Stimulated activated memory B cell treated with anti-CD40 and anti-IgM and Interleukin-4, amounts not matched to agents 10 μg/mL and 1 μg/mL and 100 μg/mL, for 72 hours (primary cell): ENCODE results near the gene RASSF8.

ENCODE experiments used
- ATAC-seq: fragments of 150-1000 bp; cut with Tn5 transposase; 2 replicates; pipeline ENCODE4 v1.10.0; 2021
- H3K27ac Mint-ChIP-seq: one replicate; pipeline ENCODE4 v1.8.0; 2022; ENCODE audit warnings: mild to moderate bottlenecking, mixed read lengths
- H3K27me3 Mint-ChIP-seq: one replicate; pipeline ENCODE4 v1.8.0; 2022; ENCODE audit warnings: mixed read lengths
- H3K36me3 Mint-ChIP-seq: one replicate; pipeline ENCODE4 v1.8.0; 2022; ENCODE audit warnings: mixed read lengths
- H3K4me1 Mint-ChIP-seq: one replicate; pipeline ENCODE4 v1.8.0; 2022; ENCODE audit warnings: mixed read lengths
- H3K4me3 Mint-ChIP-seq: one replicate; pipeline ENCODE4 v1.8.0; 2022; ENCODE audit warnings: mild to moderate bottlenecking, moderate library complexity, mixed read lengths
- H3K9me3 Mint-ChIP-seq: one replicate; pipeline ENCODE4 v1.8.0; 2022; ENCODE audit warnings: mixed read lengths

RASSF8 gene

GRCh38 chr12:26077915-26078702 is 119.6 kb downstream of the RASSF8 start:
- Mint-ChIP-seq H3K36me3 (peaks cover 9% of the 10 kb centered on the region), H3K4me1 (no peaks in the 10 kb centered on the region)
- ATAC-seq, result no peak

GRCh38 chr12:26080911-26081310 is 122.4 kb downstream of the RASSF8 start:
- no peak overlapping the region for H3K27ac Mint-ChIP-seq
- H3K9me3 Mint-ChIP-seq, result peaks cover 12% of the 10 kb centered on the region
- no peak for ATAC-seq
- H3K27me3 Mint-ChIP-seq, result no peaks in the 10 kb centered on the region
- H3K4me1 Mint-ChIP-seq, result no peaks in the 10 kb centered on the region
- H3K36me3 Mint-ChIP-seq, result peaks cover 15% of the 10 kb centered on the region
- H3K4me3 Mint-ChIP-seq, result no peak overlapping the region

More at GRCh38 chr12:26077915-26078702, 119.6 kb downstream of the RASSF8 start:
- H3K4me3 Mint-ChIP-seq, result no peak overlapping the region
- H3K27me3 Mint-ChIP-seq, result no peaks in the 10 kb centered on the region
- no peak overlapping the region for H3K27ac Mint-ChIP-seq
- peaks cover 9% of the 10 kb centered on the region for H3K9me3 Mint-ChIP-seq

- no peak for ATAC-seq
- H3K27ac Mint-ChIP-seq, result no peak overlapping the region
- peaks cover 6% of the 10 kb centered on the region for H3K9me3 Mint-ChIP-seq
Measured at GRCh38 chr12:26086936-26087335, 128.5 kb downstream of the RASSF8 start.

GRCh38 chr12:26088998-26089397 is 130.5 kb downstream of the RASSF8 start:
- peaks cover 5% of the 10 kb centered on the region for H3K36me3 Mint-ChIP-seq
- H3K27me3 Mint-ChIP-seq, result no peaks in the 10 kb centered on the region
- no peak overlapping the region for H3K27ac Mint-ChIP-seq
- ATAC-seq, result peak; percentile 95
- peaks cover 3% of the 10 kb centered on the region for H3K9me3 Mint-ChIP-seq
- peaks cover 9% of the 10 kb centered on the region for H3K4me1 Mint-ChIP-seq
- no peak overlapping the region for H3K4me3 Mint-ChIP-seq

More at GRCh38 chr12:26086936-26087335, 128.5 kb downstream of the RASSF8 start:
- Mint-ChIP-seq H3K4me3 (no peak overlapping the region), H3K27me3 (no peaks in the 10 kb centered on the region), H3K36me3 (peaks cover 15% of the 10 kb centered on the region), H3K4me1 (peaks cover 9% of the 10 kb centered on the region)

- no peak for ATAC-seq
- Mint-ChIP-seq H3K27ac (no peak overlapping the region), H3K27me3 (no peaks in the 10 kb centered on the region)
Measured at GRCh38 chr12:26090836-26091510, 132.5 kb downstream of the RASSF8 start.

GRCh38 chr12:26091822-26092221 is 133.3 kb downstream of the RASSF8 start:
- peaks cover 9% of the 10 kb centered on the region for H3K4me1 Mint-ChIP-seq
- no peak for ATAC-seq
- H3K9me3 Mint-ChIP-seq, result no peaks in the 10 kb centered on the region
- H3K36me3 Mint-ChIP-seq, result no peaks in the 10 kb centered on the region
- no peaks in the 10 kb centered on the region for H3K27me3 Mint-ChIP-seq
- no peak overlapping the region for H3K4me3 Mint-ChIP-seq
- H3K27ac Mint-ChIP-seq, result no peak overlapping the region

More at GRCh38 chr12:26090836-26091510, 132.5 kb downstream of the RASSF8 start:
- peaks cover 9% of the 10 kb centered on the region for H3K4me1 Mint-ChIP-seq
- H3K9me3 Mint-ChIP-seq, result no peaks in the 10 kb centered on the region
- H3K4me3 Mint-ChIP-seq, result no peak overlapping the region
- H3K36me3 Mint-ChIP-seq, result no peaks in the 10 kb centered on the region

- no peak overlapping the region for H3K27ac Mint-ChIP-seq
- peaks cover 9% of the 10 kb centered on the region for H3K4me1 Mint-ChIP-seq
- ATAC-seq, result no peak
- no peaks in the 10 kb centered on the region for H3K36me3 Mint-ChIP-seq
- no peaks in the 10 kb centered on the region for H3K9me3 Mint-ChIP-seq
- H3K4me3 Mint-ChIP-seq, result no peak overlapping the region
- no peaks in the 10 kb centered on the region for H3K27me3 Mint-ChIP-seq
Measured at GRCh38 chr12:26092346-26093105, 134.0 kb downstream of the RASSF8 start.

GRCh38 chr12:26095186-26095585 is 136.7 kb downstream of the RASSF8 start:
- no peaks in the 10 kb centered on the region for H3K27me3 Mint-ChIP-seq
- no peaks in the 10 kb centered on the region for H3K9me3 Mint-ChIP-seq
- no peak overlapping the region for H3K4me3 Mint-ChIP-seq
- no peaks in the 10 kb centered on the region for H3K36me3 Mint-ChIP-seq
- no peak for ATAC-seq
- no peaks in the 10 kb centered on the region for H3K4me1 Mint-ChIP-seq
- no peak overlapping the region for H3K27ac Mint-ChIP-seq

- no peak for ATAC-seq
- H3K4me1 Mint-ChIP-seq, result no peaks in the 10 kb centered on the region
- no peaks in the 10 kb centered on the region for H3K36me3 Mint-ChIP-seq
- H3K4me3 Mint-ChIP-seq, result no peak overlapping the region
- H3K27ac Mint-ChIP-seq, result no peak overlapping the region
- no peaks in the 10 kb centered on the region for H3K27me3 Mint-ChIP-seq
- H3K9me3 Mint-ChIP-seq, result no peaks in the 10 kb centered on the region
Measured at GRCh38 chr12:26096036-26096435, 137.6 kb downstream of the RASSF8 start.

- Mint-ChIP-seq H3K27me3 (no peaks in the 10 kb centered on the region), H3K4me3 (no peak overlapping the region), H3K36me3 (no peaks in the 10 kb centered on the region), H3K27ac (no peak overlapping the region), H3K4me1 (no peaks in the 10 kb centered on the region), H3K9me3 (no peaks in the 10 kb centered on the region)
- peak; percentile 78 for ATAC-seq
Measured at GRCh38 chr12:26097046-26097878, 138.8 kb downstream of the RASSF8 start.

GRCh38 chr12:26100666-26101349 is 142.3 kb downstream of the RASSF8 start:
- Mint-ChIP-seq H3K27me3 (no peaks in the 10 kb centered on the region), H3K9me3 (no peaks in the 10 kb centered on the region), H3K36me3 (no peaks in the 10 kb centered on the region)

GRCh38 chr12:26101350-26101734 is 142.9 kb downstream of the RASSF8 start:
- Mint-ChIP-seq H3K4me1 (no peaks in the 10 kb centered on the region), H3K27me3 (no peaks in the 10 kb centered on the region), H3K9me3 (no peaks in the 10 kb centered on the region), H3K36me3 (no peaks in the 10 kb centered on the region), H3K4me3 (no peak overlapping the region), H3K27ac (no peak overlapping the region)
- ATAC-seq, result no peak

More at GRCh38 chr12:26100666-26101349, 142.3 kb downstream of the RASSF8 start:
- Mint-ChIP-seq H3K4me1 (no peaks in the 10 kb centered on the region), H3K27ac (no peak overlapping the region), H3K4me3 (no peak overlapping the region)
- ATAC-seq, result no peak

- no peaks in the 10 kb centered on the region for H3K36me3 Mint-ChIP-seq
- no peaks in the 10 kb centered on the region for H3K27me3 Mint-ChIP-seq
- H3K9me3 Mint-ChIP-seq, result no peaks in the 10 kb centered on the region
- no peak for ATAC-seq
- no peak overlapping the region for H3K4me3 Mint-ChIP-seq
- no peak overlapping the region for H3K27ac Mint-ChIP-seq
- no peaks in the 10 kb centered on the region for H3K4me1 Mint-ChIP-seq
Measured at GRCh38 chr12:26101763-26102162, 143.3 kb downstream of the RASSF8 start.

GRCh38 chr12:26102953-26103352 is 144.5 kb downstream of the RASSF8 start:
- no peaks in the 10 kb centered on the region for H3K9me3 Mint-ChIP-seq
- ATAC-seq, result no peak
- no peak overlapping the region for H3K27ac Mint-ChIP-seq
- no peaks in the 10 kb centered on the region for H3K4me1 Mint-ChIP-seq
- H3K4me3 Mint-ChIP-seq, result no peak overlapping the region
- no peaks in the 10 kb centered on the region for H3K27me3 Mint-ChIP-seq
- no peaks in the 10 kb centered on the region for H3K36me3 Mint-ChIP-seq
